Bronchus fibroblast of lung (primary cell): Measurements from ENCODE around the gene AAR2. TPM values are rescaled to one million over a fixed set of nuclear protein-coding genes. Genes with fewer than 3 reads are reported as not detected.

ENCODE experiments used
- total RNA-seq: library from RNA; depleted of rRNA; stranded (reverse); fragments of >200 nt; gene quantifications from 2 replicates; pipeline ENCODE4 v1.2.3, GENCODE V29; 2015

AAR2 gene
- 27.9 and 30.3 TPM in 2 replicates for total RNA-seq

GRCh38 chr20:36235892-36236785 lies at the start of gene AAR2:
Gene AAR2 (plus strand): TSS chr20:36236478. CDS start chr20:36239869, 3,391 bp downstream.

GRCh38 chr20:36305602-36306551 lies 69.6 kb downstream of the AAR2 start, which contains the start of gene DLGAP4:
Gene DLGAP4 (plus strand): TSS chr20:36306339. CDS start chr20:36431718, 125,379 bp downstream.

Other genes starting within 250 kb of the AAR2 start
- 7.9 and 11.1 TPM in 2 replicates for gene EPB41L1, start 81.7 kb upstream of the AAR2 start, total RNA-seq
- gene DLGAP4, start 69.9 kb downstream of the AAR2 start, total RNA-seq, result 18.8 and 19.5 TPM in 2 replicates